Mucosa of descending colon (tissue), 3 donors: Measurements from ENCODE around the gene YY2. TPM values are rescaled to one million over a fixed set of nuclear protein-coding genes. Genes with fewer than 3 reads are reported as not detected.
"Not testable (repeated sequence)": the region's sequence is repeated elsewhere in the genome, so short reads cannot be mapped to it uniquely, and the experiment has no call there.

Experiments
- ATAC-seq: fragments of 200-7000 bp; cut with Tn5 transposase; one replicate; pipeline ENCODE4 v1.9.1; 2020; ENCODE audit warnings: mild to moderate bottlenecking, moderate library complexity
- DNase-seq, 3 donors: peaks; one replicate each; pipeline ENCODE4 v3.0.0-alpha.2; 2020
- H3K36me3 ChIP-seq: fragments of 200-600 bp; one replicate; pipeline ENCODE4 v1.8.0; 2021; ENCODE audit warnings: low read depth, mild to moderate bottlenecking
- H3K4me1 ChIP-seq: fragments of 200-600 bp; one replicate; pipeline ENCODE4 v1.8.0; 2021; ENCODE audit warnings: low read depth, mild to moderate bottlenecking
- H3K4me3 ChIP-seq: fragments of 200-600 bp; one replicate; pipeline ENCODE4 v1.8.0; 2021; ENCODE audit warnings: mild to moderate bottlenecking
- H3K9me3 ChIP-seq: fragments of 200-600 bp; one replicate; pipeline ENCODE4 v1.8.0; 2021; ENCODE audit warnings: mild to moderate bottlenecking
- CTCF ChIP-seq: fragments of 200-600 bp; IDR thresholded peaks from one replicate; pipeline ENCODE4 v1.8.0; 2022; ENCODE audit warnings: antibody characterized with exemption, mild to moderate bottlenecking
- intact Hi-C, 2 donors: fragments of 100-400 bp; cut with DNase I in 1 of 2; cut with micrococcal nuclease in 1 of 2; formaldehyde crosslinking; loops; one replicate each; pipeline versions ENCODE4 v1.11.0 to v1.11.1; 2022; cut with DNase I, micrococcal nuclease
- total RNA-seq, 3 donors: library from RNA; stranded (reverse); fragmentation: NEBNext Ultra II Directional in 2 of 3; extraction: Animal tissue kit (Norgen Biotek cat#: 25700) in 2 of 3; gene quantifications; one replicate each; pipeline versions ENCODE4 v1.2.1 to v1.2.4, GENCODE V29; 2021 to 2023
- donor health status: DM: no; HTN: no; CAD: no; lungs with moderate emphysema.
- donor health status: DM: no; HTN: no; CAD: no.
- donor health status: DM: no; HTN: yes; CAD: no.

YY2 gene
- total RNA-seq, 3 donors from 2014 or later = 1.2 to 1.9 (median 1.9) TPM

DNA sequence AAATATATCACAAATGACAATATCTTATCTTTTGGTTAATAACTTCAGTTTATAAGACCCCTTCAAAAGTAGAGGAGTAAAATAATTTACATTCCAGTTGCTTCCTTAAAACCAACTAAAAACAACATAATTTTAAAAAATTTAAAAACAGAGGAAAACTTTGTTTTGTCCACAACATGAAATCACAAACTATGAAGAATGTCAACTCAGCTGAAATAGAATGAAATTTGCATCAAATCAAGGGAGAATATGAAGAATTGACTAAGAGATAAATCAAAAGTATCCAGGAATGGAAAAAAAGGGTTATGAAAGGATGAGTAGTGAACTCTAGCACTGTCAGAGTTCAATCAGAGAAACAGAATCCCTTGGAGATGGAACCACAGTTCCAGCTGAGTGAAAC is 2.2 kb upstream of the YY2 start:
- no peak overlapping the region for H3K4me3 ChIP-seq
- H3K9me3 ChIP-seq = no peaks in the 10 kb centered on the region
- ATAC-seq = no peak
- H3K36me3 ChIP-seq = no peaks in the 10 kb centered on the region
- H3K4me1 ChIP-seq = no peaks in the 10 kb centered on the region
- no peak for DNase-seq
- no peak for TF ChIP-seq CTCF
- intact Hi-C loops = no loop called here

- Histone ChIP-seq H3K9me3 (no peaks in the 10 kb centered on the region), H3K4me1 (no peaks in the 10 kb centered on the region), H3K4me3 (no peak overlapping the region), H3K36me3 (no peaks in the 10 kb centered on the region)
- intact Hi-C loops = no loop called here
- no peak for ATAC-seq
- no peak for TF ChIP-seq CTCF
- no peak for DNase-seq
Observed at GRCh38 chrX:21856504-21856903, 717 bp downstream of the YY2 start.

GRCh38 chrX:21863241-21863640 is 7.5 kb downstream of the YY2 start:
- DNase-seq = no peak
- intact Hi-C loops = no loop called here
- TF ChIP-seq CTCF = no peak
- H3K4me1 ChIP-seq = no peaks in the 10 kb centered on the region
- ATAC-seq = no peak
- no peak overlapping the region for H3K4me3 ChIP-seq
- no peaks in the 10 kb centered on the region for H3K9me3 ChIP-seq
- H3K36me3 ChIP-seq = no peaks in the 10 kb centered on the region

DNA sequence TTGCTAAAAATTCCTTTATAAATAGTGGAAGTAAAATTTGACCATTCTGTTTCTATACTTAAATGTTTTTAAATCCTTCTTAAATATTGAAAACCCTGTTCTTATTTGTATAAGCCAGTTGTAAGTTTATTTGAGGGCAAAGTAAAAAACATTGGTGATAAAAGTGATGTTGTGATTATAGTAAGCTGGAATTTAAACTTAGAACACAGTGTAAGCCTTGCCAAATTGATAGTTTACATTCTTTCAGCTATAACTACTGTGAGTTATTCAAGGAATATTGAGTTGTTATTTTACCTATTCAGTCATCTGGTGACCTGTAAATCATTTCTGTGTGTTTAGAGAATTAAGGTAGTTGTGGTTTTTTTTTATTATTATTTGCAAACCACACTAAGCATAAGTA is 9.6 kb downstream of the YY2 start:
- no peaks in the 10 kb centered on the region for H3K36me3 ChIP-seq
- H3K4me3 ChIP-seq = no peak overlapping the region
- DNase-seq (no peak), ATAC-seq (no peak)
- no peak for TF ChIP-seq CTCF
- no peaks in the 10 kb centered on the region for H3K4me1 ChIP-seq
- no peaks in the 10 kb centered on the region for H3K9me3 ChIP-seq
- intact Hi-C loops = no loop called here

DNA sequence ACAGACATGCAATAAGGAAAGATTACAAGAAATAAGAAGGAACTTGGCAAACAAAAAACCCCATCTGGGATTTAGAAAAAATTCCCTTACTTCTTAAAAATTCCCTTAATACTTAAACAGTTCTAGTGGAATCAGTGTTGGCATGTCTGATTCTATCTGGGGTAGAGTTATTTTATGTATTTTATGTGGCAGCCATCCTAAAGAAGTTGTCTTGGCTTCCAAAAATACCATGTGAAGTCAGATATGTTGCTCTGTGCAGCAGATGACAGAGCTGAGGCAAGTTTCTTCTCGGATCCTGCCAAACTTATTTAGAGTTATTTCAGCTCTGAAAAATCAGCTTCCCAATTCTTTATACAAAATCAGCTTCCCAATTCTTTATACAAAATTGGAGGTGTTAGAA is 14.7 kb downstream of the YY2 start:
- DNase-seq (no peak), ATAC-seq (no peak)
- Histone ChIP-seq H3K4me1 (no peaks in the 10 kb centered on the region), H3K4me3 (no peak overlapping the region), H3K9me3 (no peaks in the 10 kb centered on the region), H3K36me3 (no peaks in the 10 kb centered on the region)
- intact Hi-C loops = no loop called here
- TF ChIP-seq CTCF = no peak

GRCh38 chrX:21873063-21873775 is 17.4 kb downstream of the YY2 start:
- ATAC-seq (no peak), DNase-seq (no peak)
- Histone ChIP-seq H3K4me3 (no peak overlapping the region), H3K9me3 (no peaks in the 10 kb centered on the region), H3K4me1 (no peaks in the 10 kb centered on the region), H3K36me3 (no peaks in the 10 kb centered on the region)
- intact Hi-C loops = no loop called here
- TF ChIP-seq CTCF = no peak

DNA sequence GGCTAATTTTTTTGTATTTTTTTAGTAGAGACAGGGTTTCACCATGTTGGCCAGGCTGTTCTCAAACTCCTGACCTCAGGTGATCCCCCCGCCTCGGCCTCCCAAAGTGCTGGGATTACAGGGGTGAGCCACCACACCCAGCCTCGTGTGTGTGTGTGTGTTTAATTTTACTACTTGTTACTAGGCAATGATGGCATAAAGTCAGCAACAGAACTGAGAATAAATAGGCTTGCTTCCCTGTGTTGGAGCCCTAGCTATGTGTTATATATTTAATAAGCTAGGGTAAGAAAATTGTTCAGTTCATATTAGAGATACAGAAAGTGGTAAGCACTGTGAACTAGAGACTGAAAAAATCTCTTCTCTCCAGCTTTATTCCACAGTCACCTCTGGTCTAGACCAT is 18.4 kb downstream of the YY2 start:
- H3K4me3 ChIP-seq, H3K4me1 ChIP-seq, H3K9me3 ChIP-seq, H3K36me3 ChIP-seq, intact Hi-C loops, DNase-seq: not testable (repeated sequence)
- peak; percentile 54 for ATAC-seq
